Sigmoid colon (tissue), 7 donors: Measurements from ENCODE around the gene P2RY11. TPM values are rescaled to one million over a fixed set of nuclear protein-coding genes. Genes with fewer than 3 reads are reported as not detected.

Source experiments
- DNase-seq: peaks from one replicate; pipeline ENCODE4 v3.0.0-alpha.2; 2019
- H3K27ac ChIP-seq, 4 donors: fragments of 200-600 bp; sonication (generic); one replicate each; pipeline ENCODE4 v1.5.1; 2016 to 2019; ENCODE audit warnings: mild to moderate bottlenecking in 1 of 4
- H3K27me3 ChIP-seq, 3 donors: fragments of 200-600 bp; sonication (generic); one replicate each; pipeline ENCODE4 v1.5.1; 2019; ENCODE audit warnings: mild to moderate bottlenecking in 1 of 3
- H3K36me3 ChIP-seq, 4 donors: fragments of 200-600 bp; sonication (generic); one replicate each; pipeline ENCODE4 v1.5.1; 2016 to 2019
- H3K4me1 ChIP-seq, 4 donors: fragments of 200-600 bp; sonication (generic); one replicate each; pipeline ENCODE4 v1.5.1; 2017 to 2019
- H3K4me3 ChIP-seq, 4 donors: fragments of 200-600 bp; sonication (generic); one replicate each; pipeline ENCODE4 v1.5.1; 2017 to 2019; ENCODE audit warnings: mild to moderate bottlenecking in 2 of 4, moderate library complexity in 1 of 4
- H3K9me3 ChIP-seq, 4 donors: fragments of 200-600 bp in 3 of 4; sonication (generic) in 3 of 4; one replicate each; pipeline versions ENCODE4 v1.5.1 to v1.6.1; 2013 to 2019
- CTCF ChIP-seq, 4 experiments: fragments of 450-650 bp in 3 of 4; fragments of 200-600 bp in 1 of 4; IDR thresholded peaks; one replicate each; pipeline ENCODE4 v1.5.1; 2016 to 2019; ENCODE audit warnings: antibody characterized with exemption in 4 of 4, mild to moderate bottlenecking in 3 of 4, moderate library complexity in 2 of 4
- EP300 ChIP-seq, 4 donors: sonication (generic); formaldehyde crosslinking; IDR thresholded peaks; one replicate each; pipeline ENCODE4 v1.6.1; 2017; ENCODE audit warnings: antibody characterized with exemption in 4 of 4
- POLR2A ChIP-seq, 2 donors: fragments of 450-650 bp; IDR thresholded peaks; one replicate each; pipeline ENCODE4 v1.6.1; 2016; ENCODE audit warnings: antibody characterized with exemption in 2 of 2, mild to moderate bottlenecking in 2 of 2, moderate library complexity in 2 of 2
- POLR2AphosphoS5 ChIP-seq, 4 donors: sonication (generic); formaldehyde crosslinking; IDR thresholded peaks; one replicate each; pipeline ENCODE4 v1.6.1; 2017; ENCODE audit warnings: antibody characterized with exemption in 4 of 4
- WGBS, 2 donors: extraction: QIAGEN DNeasy Blood & Tissue Kit; methylation state at CpG; one replicate each; pipeline ENCODE4 v1.1.7; 2013; 5-methylcytosine and 5-hydroxymethylcytosine counted together
- intact Hi-C: fragments of 100-400 bp; cut with DNase I; formaldehyde crosslinking; loops from one replicate; pipeline ENCODE4 v1.15.1; 2023
- polyA plus RNA-seq, 3 donors: library from polyadenylated mRNA; stranded (reverse); fragments of 200-250 nt; gene quantifications; one replicate each; pipeline ENCODE4 v1.2.3, GENCODE V29; 2013
- small RNA-seq, 3 donors: library from RNA; depleted of rRNA; stranded (forward); fragments of <200 nt; gene quantifications; one replicate each; pipeline ENCODE3, GENCODE V24; 2016
- total RNA-seq, 4 donors: library from RNA; depleted of rRNA; stranded (reverse); fragments of >200 nt; gene quantifications; one replicate each; pipeline ENCODE4 v1.1.0, GENCODE V29; 2016
- donor health status: healthy with polysubstance abuse.
- donor health status: Bipolar disorder and iron deficiency.
- donor health status: healthy.

The P2RY11 gene
- total and polyA plus RNA-seq, 7 donors, result 1.2 to 18.5 (median 3.9) TPM

- intact Hi-C loops, result no loop called here
Observed at GRCh38 chr19:10158071-10158470, 46.6 kb downstream of the P2RY11 start.

GRCh38 chr19:10158485-10158884, 47.0 kb downstream of the P2RY11 start:
- Histone ChIP-seq H3K36me3 (peaks cover 0 to 99% (median 64%) of the 10 kb centered on the region in 4 donors), H3K4me1 (no peaks in the 10 kb centered on the region), H3K27me3 (no peaks in the 10 kb centered on the region), H3K27ac (no peak overlapping the region), H3K9me3 (no peaks in the 10 kb centered on the region), H3K4me3 (no peak overlapping the region)
- no peak for DNase-seq
- intact Hi-C loops, result no loop called here
- no peak for TF ChIP-seq POLR2AphosphoS5 (IDR thresholded peaks at IDR 0.05)
- no peak for TF ChIP-seq EP300 (IDR thresholded peaks at IDR 0.05)
- no peak for TF ChIP-seq CTCF (IDR thresholded peaks at IDR 0.05)
- TF ChIP-seq POLR2A (IDR thresholded peaks at IDR 0.05), result no peak
- WGBS, 2 donors, result 95 to 96% methylated on average over 11 of the region's 11 CpGs

More at GRCh38 chr19:10158071-10158470, 46.6 kb downstream of the P2RY11 start:
- TF ChIP-seq POLR2AphosphoS5 (IDR thresholded peaks at IDR 0.05) (no peak), POLR2A (IDR thresholded peaks at IDR 0.05) (no peak), EP300 (IDR thresholded peaks at IDR 0.05) (no peak), CTCF (IDR thresholded peaks at IDR 0.05) (no peak)
- no peak for DNase-seq
- Histone ChIP-seq H3K4me3 (no peak overlapping the region), H3K27ac (no peak overlapping the region), H3K36me3 (peaks cover 0 to 99% (median 61%) of the 10 kb centered on the region in 4 donors), H3K4me1 (no peaks in the 10 kb centered on the region), H3K27me3 (no peaks in the 10 kb centered on the region), H3K9me3 (no peaks in the 10 kb centered on the region)
- WGBS, 2 donors, result 95 to 96% methylated on average over 8 of the region's 8 CpGs

DNA sequence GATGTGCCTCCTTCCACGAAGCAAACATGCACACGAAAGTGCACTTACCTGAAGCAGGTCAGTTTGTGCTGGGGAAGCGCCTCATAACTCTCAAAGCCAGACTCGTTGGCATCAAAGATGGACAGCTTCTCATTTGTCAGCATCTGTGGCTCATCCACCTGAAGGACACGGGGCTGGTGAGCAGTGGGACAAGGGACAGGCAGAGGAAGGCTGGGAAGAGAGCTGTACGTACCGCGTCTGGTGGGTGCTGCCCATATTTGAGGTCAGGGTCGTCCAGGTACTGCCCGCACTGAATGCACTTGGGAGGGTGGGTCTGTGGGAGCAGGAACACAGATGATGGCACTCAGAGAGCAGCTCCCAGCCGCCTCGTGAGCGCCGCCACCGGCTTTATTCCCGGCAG, 48.1 kb downstream of the P2RY11 start:
- WGBS, 2 donors, result 88 to 94% methylated on average over 16 of the region's 16 CpGs
- Histone ChIP-seq H3K27me3 (no peaks in the 10 kb centered on the region), H3K9me3 (no peaks in the 10 kb centered on the region), H3K4me3 (no peak overlapping the region), H3K4me1 (no peaks in the 10 kb centered on the region), H3K36me3 (peaks cover 0 to 96% (median 60%) of the 10 kb centered on the region in 4 donors), H3K27ac (no peak overlapping the region)
- DNase-seq, result no peak
- no peak for TF ChIP-seq CTCF (IDR thresholded peaks at IDR 0.05)
- no peak for TF ChIP-seq POLR2A (IDR thresholded peaks at IDR 0.05)
- no peak for TF ChIP-seq POLR2AphosphoS5 (IDR thresholded peaks at IDR 0.05)
- no peak for TF ChIP-seq EP300 (IDR thresholded peaks at IDR 0.05)
- intact Hi-C loops, result no loop called here

DNA sequence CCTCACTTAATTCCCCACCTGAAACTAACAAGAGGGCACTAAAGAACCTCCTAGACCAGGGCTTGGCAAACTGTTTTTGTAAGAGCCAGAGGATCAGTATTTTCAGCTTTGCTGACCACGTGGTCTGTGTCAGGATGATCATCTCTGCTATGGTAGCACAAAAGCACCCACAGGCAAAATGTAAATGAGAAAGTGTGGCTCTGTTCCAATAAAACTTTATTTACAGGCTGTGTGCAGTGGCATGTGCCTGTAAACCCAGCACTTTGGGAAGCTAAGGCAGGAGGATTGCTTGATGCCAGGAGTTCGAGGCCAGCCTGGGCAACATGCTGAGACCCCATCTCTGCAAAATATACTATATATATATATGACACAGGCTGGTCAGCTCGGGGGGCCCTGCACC, 52.0 kb downstream of the P2RY11 start:
- peaks cover 0 to 91% (median 63%) of the 10 kb centered on the region in 4 donors for H3K36me3 ChIP-seq
- no peak overlapping the region for H3K27ac ChIP-seq
- TF ChIP-seq EP300 (IDR thresholded peaks at IDR 0.05) (no peak), POLR2AphosphoS5 (IDR thresholded peaks at IDR 0.05) (no peak), POLR2A (IDR thresholded peaks at IDR 0.05) (no peak), CTCF (IDR thresholded peaks at IDR 0.05) (no peak)

More for the DNA sequence above, 52.0 kb downstream of the P2RY11 start:
- H3K27me3 ChIP-seq, result no peaks in the 10 kb centered on the region
- intact Hi-C loops, result no loop called here
- DNase-seq, result no peak
- H3K4me3 ChIP-seq, result no peak overlapping the region
- WGBS, 2 donors, result 92 to 96% methylated on average over 3 of the region's 3 CpGs
- H3K9me3 ChIP-seq, result no peaks in the 10 kb centered on the region
- H3K4me1 ChIP-seq, result no peaks in the 10 kb centered on the region

Small RNAs within 50 kb of the gene (small RNA-seq; reads per million reads assigned to genes)
- gene SNORD105, result 65.7 to 110 (median 86.0) reads per million in 3 donors
- 2,671 to 5,930 (median 4,491) reads per million in 3 donors for gene SNORD105B

Other genes with a start within 250 kb of the P2RY11 start
- gene OLFM2, start 175.2 kb upstream of the P2RY11 start, total RNA-seq, result 10 to 100 TPM in 2 of 4 donors, 1 to 10 TPM in 2; 3.3 to 19.4 (median 10.4) TPM
- gene OLFM2, start 175.2 kb upstream of the P2RY11 start, polyA plus RNA-seq, result 1 to 10 TPM in 1 of 3 donors, under 1 TPM in 1, not detected in 1; 0.60 to 4.3 TPM
- 10 to 100 TPM in 1 of 4 donors, 1 to 10 TPM in 3; 6.1 to 19.9 (median 8.5) TPM for gene COL5A3, start 101.2 kb upstream of the P2RY11 start, total RNA-seq
- gene COL5A3, start 101.2 kb upstream of the P2RY11 start, polyA plus RNA-seq, result 1 to 10 TPM in 2 of 3 donors, under 1 TPM in 1; 0.46 to 8.0 (median 3.0) TPM
- gene RDH8, start 98.2 kb upstream of the P2RY11 start, total RNA-seq, result not detected
- gene RDH8, start 98.2 kb upstream of the P2RY11 start, polyA plus RNA-seq, result not detected
- gene SHFL, start 25.4 kb upstream of the P2RY11 start, total RNA-seq, result 10 to 100 TPM; 25.3 to 44.9 (median 27.9) TPM
- 10 to 100 TPM; 17.1 to 39.0 (median 23.4) TPM for gene SHFL, start 25.4 kb upstream of the P2RY11 start, polyA plus RNA-seq
- gene ANGPTL6, start 9.0 kb upstream of the P2RY11 start, total RNA-seq, result not detected
- 1 to 10 TPM in 1 of 3 donors, under 1 TPM in 1, not detected in 1; 0.69 to 1.6 TPM for gene ANGPTL6, start 9.0 kb upstream of the P2RY11 start, polyA plus RNA-seq
- gene PPAN, start 5.3 kb upstream of the P2RY11 start, total RNA-seq, result 10 to 100 TPM; 24.6 to 29.1 (median 25.8) TPM
- 10 to 100 TPM; 16.2 to 58.7 (median 18.5) TPM for gene PPAN, start 5.3 kb upstream of the P2RY11 start, polyA plus RNA-seq
- 100 to 1,000 TPM; 278 to 392 (median 336) TPM for gene EIF3G, start 8.2 kb downstream of the P2RY11 start, total RNA-seq
- 100 to 1,000 TPM; 103 to 210 (median 202) TPM for gene EIF3G, start 8.2 kb downstream of the P2RY11 start, polyA plus RNA-seq
- 10 to 100 TPM; 22.1 to 47.6 (median 34.9) TPM for gene DNMT1, start 83.3 kb downstream of the P2RY11 start, total RNA-seq
- gene DNMT1, start 83.3 kb downstream of the P2RY11 start, polyA plus RNA-seq, result 10 to 100 TPM; 12.0 to 47.9 (median 13.6) TPM
- 10 to 100 TPM in 3 of 4 donors, 1 to 10 TPM in 1; 7.1 to 13.0 (median 10.6) TPM for gene S1PR2, start 119.6 kb downstream of the P2RY11 start, total RNA-seq
- gene S1PR2, start 119.6 kb downstream of the P2RY11 start, polyA plus RNA-seq, result 1 to 10 TPM; 1.2 to 3.6 (median 3.5) TPM
- 10 to 100 TPM; 37.9 to 68.9 (median 62.8) TPM for gene MRPL4, start 140.5 kb downstream of the P2RY11 start, total RNA-seq
- gene MRPL4, start 140.5 kb downstream of the P2RY11 start, polyA plus RNA-seq, result 10 to 100 TPM; 45.1 to 85.2 (median 51.1) TPM
- gene ICAM1, start 159.4 kb downstream of the P2RY11 start, total RNA-seq, result 10 to 100 TPM; 11.0 to 33.1 (median 13.5) TPM
- 10 to 100 TPM in 2 of 3 donors, 1 to 10 TPM in 1; 5.4 to 27.0 (median 15.7) TPM for gene ICAM1, start 159.4 kb downstream of the P2RY11 start, polyA plus RNA-seq
- gene ICAM4, start 175.3 kb downstream of the P2RY11 start, total RNA-seq, result not detected
- gene ICAM4, start 175.3 kb downstream of the P2RY11 start, polyA plus RNA-seq, result under 1 TPM in 1 of 3 donors, not detected in 2; 0.42 TPM
- under 1 TPM in 2 of 4 donors, not detected in 2; 0.54 to 0.83 TPM for gene ICAM5, start 178.3 kb downstream of the P2RY11 start, total RNA-seq
- under 1 TPM in 2 of 3 donors, not detected in 1; 0.23 to 0.92 TPM for gene ICAM5, start 178.3 kb downstream of the P2RY11 start, polyA plus RNA-seq
- 1 to 10 TPM; 1.1 to 4.3 (median 2.4) TPM for gene ZGLP1, start 198.1 kb downstream of the P2RY11 start, total RNA-seq
- gene ZGLP1, start 198.1 kb downstream of the P2RY11 start, polyA plus RNA-seq, result 1 to 10 TPM in 2 of 3 donors, not detected in 1; 2.4 to 6.0 TPM
- 10 to 100 TPM; 25.2 to 45.9 (median 31.9) TPM for gene FDX2, start 204.3 kb downstream of the P2RY11 start, total RNA-seq
- gene FDX2, start 204.3 kb downstream of the P2RY11 start, polyA plus RNA-seq, result 10 to 100 TPM; 19.2 to 21.6 (median 20.1) TPM
- gene RAVER1, start 221.8 kb downstream of the P2RY11 start, total RNA-seq, result 10 to 100 TPM; 10.0 to 28.5 (median 14.9) TPM
- gene RAVER1, start 221.8 kb downstream of the P2RY11 start, polyA plus RNA-seq, result 10 to 100 TPM in 2 of 3 donors, 1 to 10 TPM in 1; 8.4 to 37.0 (median 14.8) TPM
- 1 to 10 TPM; 1.9 to 4.2 (median 3.4) TPM for gene ICAM3, start 227.9 kb downstream of the P2RY11 start, total RNA-seq
- gene ICAM3, start 227.9 kb downstream of the P2RY11 start, polyA plus RNA-seq, result 10 to 100 TPM; 24.5 to 45.2 (median 35.4) TPM